Measurements from ENCODE around the gene NIM1K.
A peak's percentile ranks its signal among the peaks of the same experiment; 100 is the strongest.
"Not testable (repeated sequence)": the region's sequence is repeated elsewhere in the genome, so short reads cannot be mapped to it uniquely, and the experiment has no call there.

The NIM1K gene

GRCh38 chr5:43279548-43280274 lies 87.7 kb downstream of the NIM1K start:
- no peak for DNase-seq (ENCODE audit: low read depth in 3 of 3)

- DNase-seq (ENCODE audit: low read depth in 3 of 3), result peak in 1 of 3 donors; percentile 15
These were observed 90.0 kb downstream of the NIM1K start for GRCh38 chr5:43281840-43282658.

GRCh38 chr5:43286623-43287022 lies 94.6 kb downstream of the NIM1K start:
- DNase-seq (ENCODE audit: low read depth in 3 of 3), result no peak

- DNase-seq (ENCODE audit: low read depth in 3 of 3), result no peak
These were observed 95.5 kb downstream of the NIM1K start for GRCh38 chr5:43287493-43287892.

- DNase-seq (ENCODE audit: low read depth in 3 of 3), result no peak
These were observed 96.3 kb downstream of the NIM1K start for GRCh38 chr5:43288269-43288831.

GRCh38 chr5:43290726-43291125 lies 98.7 kb downstream of the NIM1K start:
- DNase-seq (ENCODE audit: low read depth in 3 of 3), result no peak

- DNase-seq (ENCODE audit: low read depth in 3 of 3), result no peak
These were observed 102.2 kb downstream of the NIM1K start for GRCh38 chr5:43294226-43294625.

- no peak for DNase-seq (ENCODE audit: low read depth in 3 of 3)
These were observed 103.2 kb downstream of the NIM1K start for GRCh38 chr5:43295202-43295601.

- no peak for DNase-seq (ENCODE audit: low read depth in 3 of 3)
These were observed 104.8 kb downstream of the NIM1K start for GRCh38 chr5:43296835-43297234.

GRCh38 chr5:43298443-43298842 lies 106.4 kb downstream of the NIM1K start:
- DNase-seq (ENCODE audit: low read depth in 3 of 3), result no peak

GRCh38 chr5:43300112-43300511 lies 108.1 kb downstream of the NIM1K start:
- no peak for DNase-seq (ENCODE audit: low read depth in 3 of 3)

GRCh38 chr5:43301653-43302091 lies 109.6 kb downstream of the NIM1K start:
- no peak for DNase-seq (ENCODE audit: low read depth in 3 of 3)

- no peak for DNase-seq (ENCODE audit: low read depth in 3 of 3)
These were observed 110.5 kb downstream of the NIM1K start for GRCh38 chr5:43302481-43302880.

GRCh38 chr5:43303242-43303641 lies 111.2 kb downstream of the NIM1K start:
- no peak for DNase-seq (ENCODE audit: low read depth in 3 of 3)

GRCh38 chr5:43304525-43304924 lies 112.5 kb downstream of the NIM1K start:
- DNase-seq (ENCODE audit: low read depth in 3 of 3), result no peak

- DNase-seq (ENCODE audit: low read depth in 3 of 3), result no peak
These were observed 114.0 kb downstream of the NIM1K start for GRCh38 chr5:43305948-43306565.

- DNase-seq (ENCODE audit: low read depth in 3 of 3), result not testable (repeated sequence)
These were observed 114.9 kb downstream of the NIM1K start for GRCh38 chr5:43306954-43307353.

GRCh38 chr5:43309122-43309521 lies 117.1 kb downstream of the NIM1K start:
- DNase-seq (ENCODE audit: low read depth in 3 of 3), result no peak

GRCh38 chr5:43309637-43310036 lies 117.6 kb downstream of the NIM1K start:
- DNase-seq (ENCODE audit: low read depth in 3 of 3), result no peak

- DNase-seq (ENCODE audit: low read depth in 3 of 3), result no peak
These were observed 120.1 kb downstream of the NIM1K start for GRCh38 chr5:43312076-43312661.

- DNase-seq (ENCODE audit: low read depth in 3 of 3), result no peak
These were observed 120.6 kb downstream of the NIM1K start for GRCh38 chr5:43312699-43313034.
